T-helper 2 cell treated with Interferon-gamma antibody and Interleukin-4, amounts not matched to agents 100 ng/mL and 5 ng/mL, for 36 hours (primary cell): ENCODE data around the gene MAU2. TPM values are rescaled to one million over a fixed set of nuclear protein-coding genes. Genes with fewer than 3 reads are reported as not detected.
"Not testable (repeated sequence)": the region's sequence is repeated elsewhere in the genome, so short reads cannot be mapped to it uniquely, and the experiment has no call there.

Experiments
- intact Hi-C: fragments of 100-400 bp; cut with micrococcal nuclease; formaldehyde crosslinking; loops from one replicate; pipeline ENCODE4 v1.15.1; 2023
- total RNA-seq: library from RNA; stranded (reverse); gene quantifications from 2 replicates; pipeline ENCODE4 v1.2.3, GENCODE V29; 2022

Gene MAU2
- total RNA-seq, 1 donor from 2014 or later, result 82.7 TPM

DNA sequence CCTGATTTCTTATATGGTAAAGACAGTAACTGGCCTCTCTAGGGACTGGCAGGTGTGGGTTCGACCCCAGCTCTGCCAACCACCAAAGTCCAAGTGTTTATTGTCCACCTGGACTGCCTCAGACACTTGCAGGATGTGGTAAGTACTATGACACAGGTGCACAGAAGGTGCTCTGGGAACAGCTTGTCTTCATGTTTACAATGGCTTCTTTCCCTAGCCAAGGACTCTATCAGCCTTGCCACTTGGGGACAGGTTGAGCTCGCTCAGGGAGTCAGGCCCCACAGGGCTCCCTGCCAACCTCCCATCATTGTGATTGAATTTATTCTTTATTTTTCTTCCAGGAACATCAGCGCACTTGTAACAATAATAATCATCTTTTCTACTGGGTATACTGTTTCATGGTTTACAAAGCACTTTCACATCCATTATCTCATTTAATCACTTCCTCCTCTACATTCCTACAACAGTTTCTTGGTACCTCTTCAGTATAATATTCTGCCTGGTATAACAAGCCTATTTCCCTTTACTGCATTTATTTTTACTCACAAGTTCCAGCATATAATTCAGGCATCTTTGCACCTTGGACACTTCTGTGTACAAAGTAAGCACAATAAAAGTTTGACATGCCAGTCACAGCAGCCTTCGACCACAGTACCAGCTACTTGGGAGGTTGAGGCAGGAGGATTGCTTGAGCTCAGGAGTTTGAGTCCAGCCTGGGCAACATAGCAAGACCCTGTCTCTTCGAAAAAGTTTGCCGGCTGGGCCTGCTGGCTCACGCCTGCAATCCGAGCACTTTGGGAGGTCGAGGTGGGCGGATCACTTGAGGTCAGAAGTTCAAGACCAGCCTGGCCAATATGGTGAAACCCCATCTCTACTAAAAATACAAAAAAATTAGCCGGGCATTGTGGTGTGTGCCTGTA lies 60.6 kb downstream of the MAU2 start:
- intact Hi-C loops, result no loop called here

DNA sequence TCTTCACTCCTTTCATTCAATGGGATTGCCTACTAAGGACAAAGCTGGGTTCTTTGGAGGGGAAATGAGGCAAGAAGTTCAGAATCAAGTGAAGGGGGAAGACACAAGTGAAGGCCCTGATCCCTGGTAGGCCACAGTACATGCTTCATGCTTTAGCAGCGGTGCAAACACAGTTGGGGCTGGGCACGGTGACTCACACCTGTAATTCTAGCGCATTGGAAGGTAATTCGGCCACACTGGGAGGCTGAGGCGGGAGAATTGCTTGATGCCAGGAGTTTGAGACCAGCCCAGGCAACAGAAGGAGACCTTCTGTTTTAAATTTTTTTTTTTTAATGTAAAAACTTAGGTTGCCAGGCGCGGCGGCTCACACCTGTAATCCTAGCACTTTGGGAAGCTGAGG lies 61.5 kb downstream of the MAU2 start:
- intact Hi-C loops, result no loop called here

DNA sequence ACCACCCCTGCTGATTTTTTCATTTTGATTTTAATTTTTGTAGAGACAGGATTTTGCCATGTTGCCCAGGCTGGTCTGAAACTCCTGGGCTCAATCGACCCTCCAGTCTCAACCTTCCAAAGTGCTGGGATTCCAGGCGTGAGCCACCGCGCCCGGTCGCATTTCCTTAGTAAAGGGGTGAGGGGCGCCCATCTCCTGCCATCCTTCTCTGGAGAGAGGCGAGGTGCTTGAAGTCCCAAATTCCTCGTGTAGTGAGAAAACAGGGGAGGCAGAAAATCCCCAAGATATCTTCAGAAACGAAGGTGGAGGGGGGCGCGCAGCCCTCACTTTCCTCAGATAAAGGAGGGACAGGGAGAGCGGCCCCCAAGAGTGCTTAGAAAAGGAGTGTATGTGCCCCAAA lies 63.9 kb downstream of the MAU2 start:
- intact Hi-C loops, result loop anchor here (2.0 kb wide), 2 partner anchors 18 to 192 kb away; partner anchors contain the start of genes BORCS8 and RFXANK

DNA sequence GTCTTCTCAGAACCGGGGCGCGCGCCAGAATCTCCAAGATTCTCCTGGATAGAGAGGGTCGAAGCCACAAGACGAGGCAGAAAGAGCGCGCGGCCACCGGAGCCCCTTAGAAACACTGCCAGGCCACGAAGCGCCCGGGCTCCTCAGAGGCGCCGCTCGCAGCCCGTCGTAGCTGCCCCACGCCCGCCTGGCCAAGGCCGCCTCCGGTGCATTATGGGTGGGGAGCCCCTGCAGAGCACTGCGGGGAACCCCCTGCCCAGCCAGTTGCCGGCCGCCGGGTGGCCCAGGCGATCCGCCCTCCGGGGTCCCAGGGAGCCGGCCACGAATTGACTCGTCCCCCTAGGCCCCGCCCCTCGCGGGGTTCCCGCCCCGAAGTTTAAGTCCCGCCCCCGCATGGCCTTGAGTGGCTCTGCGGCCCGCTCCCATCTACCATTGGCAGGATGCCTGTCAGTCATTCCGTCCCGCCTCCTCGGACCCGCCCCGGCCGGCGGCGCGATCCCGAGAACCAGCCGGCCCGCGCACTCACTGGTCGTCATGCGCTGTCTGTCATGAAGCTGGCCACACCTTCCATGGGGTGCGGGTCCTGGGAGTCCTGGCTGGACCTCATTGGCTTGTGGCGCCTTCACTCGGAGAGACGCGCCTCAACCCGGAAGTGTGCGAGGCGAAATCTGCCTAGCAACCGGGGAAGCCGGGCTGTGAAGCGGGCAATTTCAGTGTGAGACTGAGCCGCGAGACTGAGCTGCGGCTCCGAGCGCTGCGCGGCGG lies 64.7 kb downstream of the MAU2 start:
- intact Hi-C loops, result loop anchor here (1.0 to 5.0 kb wide), 7 partner anchors 19 to 278 kb away; partner anchors contain the start of genes ATP13A1, BORCS8, GATAD2A and MAU2

DNA sequence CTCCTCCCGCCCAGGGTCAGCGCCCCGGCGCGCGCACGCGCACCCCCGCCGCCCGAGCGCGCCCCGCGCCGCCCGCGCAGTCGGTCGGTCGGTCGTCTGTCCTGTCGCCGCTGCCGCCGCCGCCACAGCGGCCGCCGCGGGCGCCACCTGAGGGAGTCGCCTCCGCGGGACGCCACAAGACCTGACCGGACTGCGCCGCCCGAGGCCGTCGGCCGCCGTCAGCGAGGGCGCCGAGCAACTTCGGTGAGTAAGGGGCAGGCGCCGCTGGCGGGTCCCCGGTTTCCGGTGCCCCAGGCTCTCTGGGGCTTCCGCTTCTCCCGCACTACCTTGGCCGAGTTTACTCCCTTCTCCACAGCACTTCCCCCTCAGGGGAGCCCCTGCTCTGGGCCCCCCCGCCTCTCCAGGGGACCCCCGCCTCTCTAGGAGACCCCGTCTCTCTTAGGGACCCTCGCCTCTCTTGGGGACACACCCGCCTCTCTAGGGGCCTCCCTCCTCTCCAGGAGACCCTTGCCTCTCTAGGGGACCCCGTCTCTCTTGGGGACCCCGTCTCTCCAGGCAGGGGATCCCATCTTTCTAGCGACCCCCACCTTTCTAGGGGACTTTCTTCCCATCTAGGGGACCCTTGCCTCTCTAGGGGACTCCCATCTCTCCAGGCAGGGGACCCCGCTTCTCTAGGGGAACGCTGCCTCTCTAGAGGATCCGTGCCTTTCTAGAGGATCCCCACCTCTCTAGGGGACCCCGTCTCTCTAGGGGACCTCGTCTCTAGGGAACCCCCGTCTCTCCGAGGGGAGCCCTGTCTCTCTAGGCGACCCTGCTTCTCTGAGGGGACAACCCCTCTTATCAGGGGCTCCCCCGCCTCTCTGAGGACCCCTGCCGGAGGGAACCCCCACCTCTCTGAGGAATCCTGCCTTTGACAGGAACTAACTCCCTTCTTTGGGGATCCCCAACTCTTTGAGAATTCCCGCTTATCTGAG lies 65.6 kb downstream of the MAU2 start:
- intact Hi-C loops, result loop anchor here (1.0 to 5.0 kb wide), 7 partner anchors 19 to 277 kb away; partner anchors contain the start of genes ATP13A1, BORCS8, GATAD2A and MAU2

DNA sequence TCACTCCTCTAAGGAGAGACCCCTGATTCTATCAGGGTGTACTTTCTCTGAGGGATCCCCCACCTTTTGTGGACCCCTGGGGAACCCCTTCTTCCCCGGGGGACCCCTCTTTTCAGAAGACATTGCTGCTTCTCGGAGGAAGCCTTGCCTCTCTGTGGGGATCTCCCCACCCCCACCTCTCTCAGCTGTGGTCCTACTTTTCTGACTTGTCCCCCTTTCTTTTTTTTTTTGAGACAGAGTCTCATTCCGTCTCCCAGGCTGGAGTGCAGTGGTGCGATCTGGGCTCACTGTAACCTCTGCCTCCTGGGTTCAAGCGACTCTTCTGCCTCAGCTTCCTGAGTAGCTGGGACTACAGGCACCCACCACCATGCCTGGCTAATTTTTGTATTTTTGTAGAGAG lies 66.5 kb downstream of the MAU2 start:
- intact Hi-C loops, result loop anchor here (5.0 kb wide), 1 partner anchor 75 kb away; no protein-coding TSS in a partner anchor

DNA sequence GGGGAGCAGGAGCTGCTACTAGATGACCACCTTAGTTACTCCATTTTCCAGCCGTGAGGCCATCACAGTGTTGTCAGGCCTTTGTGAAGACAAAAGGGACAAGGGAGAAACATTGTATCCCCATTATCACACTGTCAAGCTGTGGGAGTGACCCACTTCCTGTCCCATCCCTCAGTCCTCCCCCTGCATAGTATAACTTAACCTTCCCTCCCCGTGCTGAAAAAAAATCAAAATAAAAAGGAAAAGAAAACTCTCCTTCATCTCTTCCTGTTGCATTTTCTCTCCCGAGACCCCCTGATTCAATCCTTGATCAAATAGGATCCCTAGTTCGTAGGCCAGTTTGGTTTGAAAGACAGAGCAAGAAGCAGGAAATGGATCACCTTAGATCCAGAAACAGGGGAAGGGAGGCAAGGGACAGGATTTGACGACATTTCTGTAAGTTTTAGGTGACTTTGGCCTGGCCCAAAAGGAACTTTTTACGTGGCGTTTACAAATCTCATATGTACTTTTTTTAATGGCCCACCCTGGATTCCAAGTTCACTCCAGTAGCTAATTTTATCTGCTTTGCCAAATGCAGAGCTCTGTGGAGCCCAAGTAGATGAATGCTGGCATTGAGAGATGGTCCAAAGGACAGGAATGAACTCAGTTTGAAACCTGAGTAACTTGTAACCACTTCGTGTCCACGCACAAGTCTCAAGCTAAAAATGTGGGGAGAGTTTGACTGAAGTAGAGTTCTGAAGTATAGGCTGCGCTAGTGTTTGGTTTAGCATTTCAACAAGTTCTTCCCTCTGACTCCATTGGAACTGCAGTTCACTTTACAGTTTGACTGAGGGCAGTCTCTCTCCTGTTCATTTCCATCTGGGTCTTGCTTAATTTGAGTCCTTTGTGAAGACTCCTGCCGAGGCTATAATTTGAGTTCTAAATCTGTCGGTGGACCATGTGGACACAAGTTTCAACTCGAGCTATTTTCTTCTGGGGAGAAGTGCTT lies 68.2 kb downstream of the MAU2 start:
- intact Hi-C loops, result loop anchor here (5.0 kb wide), 1 partner anchor 73 kb away; no protein-coding TSS in a partner anchor

DNA sequence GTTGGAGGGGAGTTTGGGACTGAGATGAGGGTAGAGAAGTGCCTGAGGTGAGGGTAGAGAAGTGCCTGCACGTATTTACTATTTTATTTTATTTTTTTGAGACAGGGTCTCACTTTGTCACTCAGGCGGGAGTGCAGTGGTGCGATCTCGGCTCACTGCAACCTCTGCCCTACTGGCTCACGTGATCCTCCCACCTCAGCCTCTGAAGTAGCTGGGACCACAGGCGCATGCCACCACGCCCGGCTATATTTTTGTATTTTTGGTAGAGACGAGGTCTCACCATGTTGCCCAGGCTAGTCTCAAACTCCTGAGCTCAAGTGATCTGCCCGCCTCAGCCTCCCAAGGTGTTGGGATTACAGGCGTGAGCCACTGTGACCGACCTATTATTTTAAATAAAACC lies 69.1 kb downstream of the MAU2 start:
- intact Hi-C loops, result loop anchor here (5.0 kb wide), 1 partner anchor 73 kb away; no protein-coding TSS in a partner anchor

DNA sequence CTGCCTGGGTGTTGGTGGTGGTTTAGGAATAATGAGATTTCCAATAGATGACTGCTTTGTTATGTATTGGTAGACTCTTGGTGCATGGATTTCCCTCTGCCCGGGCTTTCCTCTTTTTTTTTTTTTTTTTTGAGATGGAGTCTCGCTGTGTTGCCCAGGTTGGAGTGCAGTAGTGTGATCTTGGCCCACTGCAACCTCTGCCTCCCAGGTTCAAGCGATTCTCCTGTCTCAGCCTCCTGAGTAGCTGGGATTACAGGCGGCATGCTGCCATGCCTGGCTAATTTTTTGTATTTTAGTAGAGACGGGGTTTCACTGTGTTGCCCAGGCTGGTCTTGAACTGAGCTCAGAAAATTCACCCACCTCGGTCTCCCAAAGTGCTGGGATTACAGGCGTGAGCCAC lies 73.7 kb downstream of the MAU2 start:
- intact Hi-C loops, result not testable (repeated sequence)

DNA sequence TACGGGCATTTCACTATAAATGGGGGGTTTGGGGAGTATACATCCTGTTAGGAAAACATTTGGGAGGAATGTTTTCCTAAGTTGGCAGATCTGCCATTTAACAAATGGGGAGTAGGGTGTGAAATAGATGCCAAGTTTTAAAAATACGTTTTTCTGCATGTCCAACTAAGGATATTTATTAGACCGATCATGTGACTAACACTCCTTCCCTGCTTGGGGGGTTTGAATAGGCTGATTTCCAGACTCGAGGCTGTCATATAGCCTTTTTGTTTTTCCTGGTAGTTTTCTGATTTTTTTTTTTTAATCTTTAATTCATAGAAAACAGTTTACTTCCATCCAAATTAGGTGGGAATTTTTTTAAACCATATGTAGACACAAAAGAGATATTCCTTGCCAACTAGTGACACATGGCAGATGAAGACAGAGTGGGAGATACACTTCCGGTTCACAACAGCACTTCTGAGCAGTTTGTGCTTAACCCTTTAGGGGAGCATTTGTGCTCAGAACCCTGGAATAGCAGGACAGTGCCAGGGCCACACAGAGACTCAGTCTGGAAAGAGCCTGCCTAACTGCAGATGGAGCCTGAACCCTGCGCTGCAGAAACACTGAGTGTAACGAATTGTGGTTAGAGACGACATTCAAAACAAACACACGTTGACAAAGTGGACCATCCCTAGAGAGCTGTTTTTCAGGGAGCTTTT lies 79.3 kb downstream of the MAU2 start:
- intact Hi-C loops, result loop anchor here (10.0 kb wide), 1 partner anchor 365 kb away; the partner anchor contains the start of genes ARMC6 and SUGP2

DNA sequence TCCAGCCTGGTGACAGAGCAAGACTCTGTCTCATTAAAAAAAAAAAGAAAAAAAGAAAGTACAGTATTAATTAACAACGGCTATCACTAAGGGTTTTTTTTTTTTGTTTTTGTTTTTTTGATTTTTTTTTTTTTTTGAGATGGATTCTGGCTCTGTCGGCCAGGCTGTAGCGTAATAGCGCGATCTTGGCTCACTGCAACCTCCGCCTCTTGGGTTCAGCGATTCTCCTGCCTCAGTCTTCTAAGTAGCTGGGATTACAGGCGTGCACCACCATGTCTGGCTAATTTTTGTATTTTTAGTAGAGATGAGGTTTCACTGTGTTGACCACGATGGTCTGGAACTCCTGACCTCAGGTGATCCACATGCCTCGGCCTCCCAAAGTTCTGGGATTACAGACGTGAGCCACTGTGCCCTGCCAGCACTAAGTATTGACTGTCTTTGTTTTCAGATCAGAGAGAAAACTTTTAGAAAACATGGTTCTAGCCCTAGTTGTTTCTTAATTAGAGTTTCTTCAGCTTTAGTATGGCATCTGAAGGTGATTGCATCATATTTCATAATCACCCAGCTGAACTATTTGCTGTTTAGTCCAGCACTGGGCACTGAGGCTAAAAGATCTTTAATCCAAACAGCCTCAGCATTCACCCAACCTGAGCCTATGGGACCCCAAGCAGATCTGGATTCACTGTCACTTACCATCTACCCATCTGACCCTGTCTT lies 82.2 kb downstream of the MAU2 start:
- intact Hi-C loops, result loop anchor here (10.0 kb wide), 1 partner anchor 368 kb away; the partner anchor contains the start of genes ARMC6 and SUGP2

DNA sequence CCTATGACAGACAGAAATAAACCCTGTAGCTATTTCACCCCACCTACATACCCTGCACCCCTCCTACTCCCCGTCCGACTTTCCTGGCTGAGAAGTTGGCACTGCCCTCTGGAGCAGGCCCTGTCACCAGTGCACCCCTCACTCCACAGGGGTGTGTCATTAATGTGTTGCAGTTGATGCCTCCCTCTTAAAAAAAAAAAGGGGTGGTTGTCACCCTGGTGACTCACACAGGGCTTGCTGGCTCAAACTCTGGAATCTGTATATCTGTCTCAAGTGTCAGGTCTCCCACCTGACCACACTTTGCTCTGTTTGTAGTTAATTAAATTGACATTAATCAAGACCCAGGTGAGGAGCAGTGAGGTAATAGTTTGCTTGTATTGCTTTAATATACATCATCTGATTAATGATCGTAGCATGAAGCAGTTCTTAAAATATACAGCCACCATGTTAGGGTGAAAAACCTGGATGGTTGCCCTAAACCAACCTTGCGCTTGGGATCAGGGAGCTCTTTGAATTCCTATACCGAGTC lies 82.8 kb downstream of the MAU2 start:
- intact Hi-C loops, result loop anchor here (10.0 kb wide), 1 partner anchor 369 kb away; the partner anchor contains the start of genes ARMC6 and SUGP2

DNA sequence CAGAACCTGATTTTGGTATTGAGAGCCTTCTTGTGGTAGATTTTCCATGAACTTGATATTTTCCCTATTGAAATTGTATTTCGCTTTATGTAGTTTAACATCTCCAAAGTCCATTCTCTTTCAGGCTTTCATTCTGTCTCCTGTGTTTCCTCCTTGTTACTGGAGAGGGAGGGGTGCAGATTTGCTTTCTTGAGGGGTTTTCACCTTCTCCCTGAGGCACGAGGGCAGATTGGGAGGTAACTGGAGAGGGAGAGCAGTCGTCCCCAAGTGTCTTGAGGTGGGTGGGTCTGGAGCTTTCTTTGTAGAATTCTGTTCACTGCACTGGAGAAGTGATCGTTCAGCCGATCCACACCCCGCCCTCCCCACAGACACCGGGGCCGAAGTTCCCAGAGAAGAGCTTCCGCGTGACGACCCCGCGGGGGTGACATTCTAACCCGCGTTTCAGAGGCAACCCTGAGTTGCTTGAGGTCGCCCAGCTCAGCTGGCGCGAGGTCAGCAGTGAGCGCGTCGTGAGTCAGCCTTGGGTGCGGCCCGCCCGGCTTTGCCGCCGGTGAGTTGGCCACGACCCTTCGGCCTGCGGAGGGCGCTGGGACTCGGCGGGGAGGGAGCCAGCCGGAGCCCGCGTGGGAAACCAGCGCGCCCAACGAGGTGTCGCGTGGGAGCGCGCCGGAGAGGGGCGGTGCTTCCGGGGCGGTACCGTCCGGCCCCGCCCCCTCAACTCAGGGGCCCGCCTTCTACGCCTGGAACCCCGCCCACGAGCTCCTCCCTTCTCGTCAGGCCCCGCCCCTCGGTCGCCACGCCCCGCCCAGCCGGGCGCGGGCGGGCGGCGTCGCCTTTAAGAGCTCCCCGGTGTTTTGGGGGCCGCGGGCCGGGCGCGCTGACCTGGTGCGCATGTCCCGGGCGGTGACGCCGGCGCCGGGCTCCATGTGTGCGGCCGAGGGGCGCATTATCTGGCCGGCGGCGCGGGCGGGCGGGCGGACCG lies 84.5 kb downstream of the MAU2 start, which contains the start of gene GATAD2A:
Gene GATAD2A (plus strand): TSS at position 797 of the 982 bp plus-strand sequence. CDS start 59,671 bp downstream, outside the sequence.
- intact Hi-C loops, result loop anchor here (1.0 to 10.0 kb wide), 4 partner anchors 20 to 370 kb away; partner anchors contain the start of genes ARMC6, BORCS8, RFXANK and SUGP2

DNA sequence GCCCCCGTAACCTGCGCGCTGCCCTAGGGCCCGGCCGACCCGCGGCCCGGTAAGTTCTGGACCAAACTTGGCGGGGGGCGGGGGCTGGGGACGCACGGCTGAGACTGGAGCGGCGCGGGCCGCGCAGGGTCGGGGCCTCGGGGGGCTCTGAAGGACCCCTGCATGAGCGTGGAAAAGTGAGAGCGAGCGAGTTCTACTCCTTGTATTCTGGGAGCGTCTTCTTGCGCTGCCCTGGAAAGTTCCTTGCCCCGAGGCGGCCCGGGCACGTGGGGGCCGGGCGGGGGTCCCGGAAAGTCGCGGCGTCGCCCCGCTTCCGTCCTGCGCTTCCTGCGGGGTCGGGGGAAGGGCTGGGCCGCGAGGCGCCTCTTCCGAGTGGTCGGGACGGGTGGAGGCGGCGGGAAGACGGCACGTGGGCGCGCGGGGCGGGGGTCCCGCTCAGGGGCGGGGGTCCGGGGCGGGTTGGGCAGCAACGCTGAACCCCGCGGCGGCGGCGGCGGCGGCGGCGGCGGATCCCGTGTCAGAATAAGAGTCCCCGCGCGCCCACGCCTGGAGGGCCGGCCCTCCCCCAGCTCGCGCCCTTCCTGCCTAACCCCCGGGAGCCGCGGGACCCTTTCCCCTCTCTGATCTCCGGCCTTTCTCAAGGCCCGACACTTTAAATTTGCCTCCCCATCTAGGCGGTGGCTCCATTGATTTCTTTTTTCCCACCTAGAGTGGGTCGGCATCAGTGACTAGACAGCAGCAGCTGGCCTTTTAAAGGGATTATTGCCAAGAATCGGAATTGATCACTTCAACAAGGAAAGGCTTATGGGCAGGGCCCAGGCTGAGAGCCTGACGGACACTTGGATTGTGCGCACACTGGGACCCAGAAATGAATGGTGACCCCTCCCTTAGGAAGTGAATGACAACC lies 85.6 kb downstream of the MAU2 start:
- intact Hi-C loops, result loop anchor here (1.0 to 10.0 kb wide), 6 partner anchors 21 to 371 kb away; partner anchors contain the start of genes ARMC6, BORCS8, RFXANK and SUGP2
